IPS-18a (cell line): ENCODE data around the gene DDAH1.

Experiments used
- H3K27ac ChIP-seq: one replicate; pipeline ENCODE4 v1.5.1; 2013; ENCODE audit warnings: low read length
- H3K27me3 ChIP-seq: one replicate; pipeline ENCODE4 v1.6.1; 2013; ENCODE audit warnings: mild to moderate bottlenecking, low read length; ENCODE audit not compliant: control insufficient read depth, insufficient read depth
- H3K36me3 ChIP-seq: one replicate; pipeline ENCODE4 v1.6.1; 2013; ENCODE audit warnings: low read depth, low read length; ENCODE audit not compliant: control insufficient read depth
- H3K4me1 ChIP-seq: one replicate; pipeline ENCODE4 v1.6.1; 2013; ENCODE audit warnings: low read depth, low read length; ENCODE audit not compliant: control insufficient read depth
- H3K4me3 ChIP-seq: one replicate; pipeline ENCODE4 v1.5.1; 2013; ENCODE audit warnings: low read length
- H3K9ac ChIP-seq: one replicate; pipeline ENCODE4 v1.6.1; 2013; ENCODE audit warnings: mild to moderate bottlenecking, low read length, moderate library complexity
- H3K9me3 ChIP-seq: one replicate; pipeline ENCODE4 v1.6.1; 2013; ENCODE audit warnings: low read depth, low read length; ENCODE audit not compliant: control insufficient read depth

The DDAH1 gene

GRCh38 chr1:85273397-85273796 is 191.6 kb downstream of the DDAH1 start:
- no peak overlapping the region for H3K4me3 ChIP-seq
- peaks cover 29% of the 10 kb centered on the region for H3K36me3 ChIP-seq
- no peak overlapping the region for H3K27ac ChIP-seq
- H3K9me3 ChIP-seq = no peaks in the 10 kb centered on the region
- peaks cover 17% of the 10 kb centered on the region for H3K4me1 ChIP-seq
- H3K9ac ChIP-seq = no peak overlapping the region
- H3K27me3 ChIP-seq = no peaks in the 10 kb centered on the region

DNA sequence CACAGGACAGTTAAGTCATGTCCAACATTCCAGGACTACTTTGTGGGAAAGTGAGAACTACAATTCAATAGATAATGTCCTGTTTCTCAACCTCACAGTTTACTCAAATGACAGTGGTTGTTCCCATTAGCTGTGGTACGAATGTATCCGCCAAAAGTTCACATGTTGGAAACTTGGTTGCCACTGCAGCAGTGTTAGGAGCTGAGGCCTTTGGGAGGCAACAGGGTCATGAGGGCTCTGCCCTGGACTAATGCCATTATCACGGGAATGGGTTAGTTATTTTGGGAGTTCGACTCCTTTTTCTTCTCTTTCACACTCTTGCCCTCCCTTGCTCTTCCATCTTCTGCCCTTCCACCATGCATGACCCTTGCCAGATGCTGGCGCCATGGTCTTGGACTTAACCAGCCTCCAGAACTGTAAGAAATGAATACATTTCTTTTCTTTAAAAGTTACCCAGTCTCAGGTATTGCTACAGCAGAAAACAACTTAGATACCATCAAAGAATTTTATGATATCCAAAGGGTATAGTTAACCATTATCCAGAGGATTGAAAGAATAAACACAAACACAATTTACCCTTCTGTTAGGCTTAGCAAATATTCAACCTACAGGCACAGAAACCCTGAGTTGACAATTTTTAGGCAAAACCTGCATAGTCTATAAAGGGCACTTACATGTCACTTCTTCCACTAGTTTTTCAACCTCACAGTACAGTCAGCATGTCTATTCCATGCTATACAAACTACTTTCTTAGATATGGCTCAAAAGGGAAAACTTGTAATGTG is 196.0 kb downstream of the DDAH1 start:
- H3K36me3 ChIP-seq = peaks cover 50% of the 10 kb centered on the region
- no peaks in the 10 kb centered on the region for H3K4me1 ChIP-seq
- H3K27me3 ChIP-seq = no peaks in the 10 kb centered on the region
- no peak overlapping the region for H3K9ac ChIP-seq
- H3K4me3 ChIP-seq = no peak overlapping the region
- H3K27ac ChIP-seq = no peak overlapping the region
- no peaks in the 10 kb centered on the region for H3K9me3 ChIP-seq
